IMR-90 (cell line): ENCODE measurements around the gene PCID2. TPM values are rescaled to one million over a fixed set of nuclear protein-coding genes. Genes with fewer than 3 reads are reported as not detected.

Experiments used
- ATAC-seq: fragments of 200-7000 bp; cut with Tn5 transposase; 2 replicates; pipeline ENCODE4 v1.9.1; 2020; ENCODE audit warnings: low read depth, mild to moderate bottlenecking, moderate library complexity
- BruUV-seq: library from RNA; stranded (reverse); fragments of 400-500 nt; replicated peaks from 2 replicates; lab custom pipeline; 2021; lab: Mats Ljungman, UMichigan
- CTCF ChIA-PET: fragments of 300-600 bp; formaldehyde crosslinking; extraction: SDS; loops from one replicate; lab custom pipeline; 2021; ENCODE audit warnings: antibody characterized with exemption; lab: Yijun Ruan, JAX
- POLR2A ChIA-PET: fragments of 300-600 bp; sonication (Branson Sonifier 250); formaldehyde crosslinking; loops from one replicate; lab custom pipeline; 2022; ENCODE audit warnings: antibody characterized with exemption; ENCODE audit not compliant: unreplicated experiment; lab: Charles Lee
- DNase-seq: peaks from one replicate; pipeline ENCODE4 v3.0.0; 2013
- H2AFZ ChIP-seq: replicated peaks from 2 replicates; pipeline ENCODE3; 2013; ENCODE audit warnings: low read length, mild to moderate bottlenecking; ENCODE audit not compliant: poor library complexity
- H2AK5ac ChIP-seq: 2 replicates; pipeline ENCODE4 v1.6.1; 2013; ENCODE audit warnings: low read depth, low read length, inconsistent platforms
- H2AK9ac ChIP-seq: replicated peaks from 2 replicates; pipeline ENCODE3; 2013; ENCODE audit warnings: mild to moderate bottlenecking, low read depth, low read length, moderate library complexity; ENCODE audit not compliant: poor library complexity
- H2BK120ac ChIP-seq: 2 replicates; pipeline ENCODE4 v1.6.1; 2013; ENCODE audit warnings: low read depth, low read length, inconsistent platforms
- H2BK15ac ChIP-seq: 3 replicates; pipeline ENCODE4 v1.6.1; 2013; ENCODE audit warnings: low read depth, low read length, inconsistent platforms
- H2BK20ac ChIP-seq: 2 replicates; pipeline ENCODE4 v1.6.1; 2013; ENCODE audit warnings: low read depth, mild to moderate bottlenecking, inconsistent platforms, low read length, moderate library complexity
- H2BK5ac ChIP-seq: 2 replicates; pipeline ENCODE4 v1.6.1; 2013; ENCODE audit warnings: mild to moderate bottlenecking, low read depth, low read length, inconsistent platforms; ENCODE audit not compliant: poor library complexity, severe bottlenecking
- H3K14ac ChIP-seq: replicated peaks from 2 replicates; pipeline ENCODE4 v1.6.1; 2013; ENCODE audit warnings: low read depth, low read length, inconsistent platforms
- H3K18ac ChIP-seq: 2 replicates; pipeline ENCODE4 v1.6.1; 2013; ENCODE audit warnings: low read depth, low read length, control low read depth
- H3K23ac ChIP-seq: 2 replicates; pipeline ENCODE4 v1.6.1; 2013; ENCODE audit warnings: low read depth, low read length, inconsistent platforms
- H3K27ac ChIP-seq: 2 replicates; pipeline ENCODE4 v1.5.1; 2013; ENCODE audit warnings: mild to moderate bottlenecking, control low read depth, low read length; ENCODE audit not compliant: insufficient read depth
- H3K27me3 ChIP-seq: 2 replicates; pipeline ENCODE4 v1.6.1; 2013; ENCODE audit warnings: low read length; ENCODE audit not compliant: control insufficient read depth, insufficient read depth
- H3K36me3 ChIP-seq: 2 replicates; pipeline ENCODE4 v1.6.1; 2013; ENCODE audit warnings: low read length, mixed read lengths; ENCODE audit not compliant: control insufficient read depth, insufficient read depth
- H3K4ac ChIP-seq: 2 replicates; pipeline ENCODE4 v1.6.1; 2013; ENCODE audit warnings: low read depth, low read length, inconsistent platforms
- H3K4me1 ChIP-seq: 2 replicates; pipeline ENCODE4 v1.6.1; 2013; ENCODE audit warnings: low read length, mixed read lengths; ENCODE audit not compliant: control insufficient read depth, insufficient read depth
- H3K4me2 ChIP-seq: 2 replicates; pipeline ENCODE4 v1.6.1; 2013; ENCODE audit warnings: low read depth, mild to moderate bottlenecking, control low read depth, low read length, moderate library complexity
- H3K4me3 ChIP-seq: 2 replicates; pipeline ENCODE4 v1.5.1; 2013; ENCODE audit warnings: low read depth, mild to moderate bottlenecking, control low read depth, low read length, moderate library complexity; ENCODE audit not compliant: insufficient read depth
- H3K56ac ChIP-seq: 2 replicates; pipeline ENCODE4 v1.6.1; 2013; ENCODE audit warnings: low read length, inconsistent platforms; ENCODE audit not compliant: insufficient read depth; ENCODE audit errors: extremely low read depth
- H3K79me1 ChIP-seq, 2 experiments: 2 replicates each; pipeline ENCODE4 v1.6.1; 2013; ENCODE audit warnings: low read length in 2 of 2, inconsistent platforms in 1 of 2, low read depth in 1 of 2
- H3K9ac ChIP-seq: 2 replicates; pipeline ENCODE4 v1.6.1; 2013; ENCODE audit warnings: low read depth, low read length, control low read depth
- H3K9me1 ChIP-seq: 2 replicates; pipeline ENCODE4 v1.6.1; 2013; ENCODE audit warnings: low read length, inconsistent platforms; ENCODE audit not compliant: insufficient read depth
- H3K9me3 ChIP-seq: 2 replicates; pipeline ENCODE4 v1.6.1; 2013; ENCODE audit warnings: low read length; ENCODE audit not compliant: control insufficient read depth, insufficient read depth
- H4K20me1 ChIP-seq: 2 replicates; pipeline ENCODE4 v1.6.1; 2013; ENCODE audit warnings: low read length, inconsistent platforms; ENCODE audit not compliant: insufficient read depth
- H4K5ac ChIP-seq: 2 replicates; pipeline ENCODE4 v1.6.1; 2013; ENCODE audit warnings: mild to moderate bottlenecking, low read depth, low read length, control low read depth
- H4K8ac ChIP-seq, 2 experiments: 2 replicates each; pipeline ENCODE4 v1.6.1; 2013; ENCODE audit warnings: low read depth in 2 of 2, low read length in 2 of 2, control low read depth in 1 of 2, inconsistent platforms in 1 of 2
- H4K91ac ChIP-seq: 2 replicates; pipeline ENCODE4 v1.6.1; 2013; ENCODE audit warnings: low read depth, low read length, inconsistent platforms; ENCODE audit not compliant: insufficient read depth
- BHLHE40 ChIP-seq: fragments of 150-350 bp; IDR thresholded peaks from 2 replicates; pipeline ENCODE4 v1.6.1; 2016; ENCODE audit warnings: mild to moderate bottlenecking, low read depth, low read length
- CEBPB ChIP-seq: IDR thresholded peaks from 2 replicates; pipeline ENCODE4 v1.6.1; 2012; ENCODE audit warnings: low read depth, low read length, improper control_type of control experiment
- CHD1 ChIP-seq: IDR thresholded peaks from 2 replicates; pipeline ENCODE4 v1.6.1; 2012; ENCODE audit warnings: low read depth, low read length, improper control_type of control experiment
- FOS ChIP-seq: fragments of 150-350 bp; IDR thresholded peaks from 2 replicates; pipeline ENCODE4 v1.6.1; 2016; ENCODE audit warnings: low read depth, low read length
- MAFK ChIP-seq: IDR thresholded peaks from 2 replicates; pipeline ENCODE4 v1.6.1; 2012; ENCODE audit warnings: low read depth, low read length, improper control_type of control experiment
- MAZ ChIP-seq: IDR thresholded peaks from 2 replicates; pipeline ENCODE4 v1.6.1; 2012; ENCODE audit warnings: low read depth, mild to moderate bottlenecking, low read length, improper control_type of control experiment, moderate library complexity, borderline replicate concordance
- NFE2L2 ChIP-seq: fragments of 150-350 bp; IDR thresholded peaks from 2 replicates; pipeline ENCODE4 v1.6.1; 2016; ENCODE audit warnings: low read depth, mild to moderate bottlenecking, low read length
- POLR2A ChIP-seq: IDR thresholded peaks from 2 replicates; pipeline ENCODE4 v1.6.1; 2012; ENCODE audit warnings: mild to moderate bottlenecking, low read depth, low read length
- RAD21 ChIP-seq: IDR thresholded peaks from 2 replicates; pipeline ENCODE4 v1.6.1; 2012; ENCODE audit warnings: low read length, improper control_type of control experiment
- RCOR1 ChIP-seq: IDR thresholded peaks from 2 replicates; pipeline ENCODE4 v1.6.1; 2012; ENCODE audit warnings: mild to moderate bottlenecking, low read length, improper control_type of control experiment; ENCODE audit not compliant: insufficient replicate concordance
- RFX5 ChIP-seq: IDR thresholded peaks from 2 replicates; pipeline ENCODE4 v1.8.0; 2012; ENCODE audit warnings: low read depth, mild to moderate bottlenecking, low read length, moderate library complexity
- SMC3 ChIP-seq: fragments of 150-350 bp; IDR thresholded peaks from 2 replicates; pipeline ENCODE4 v1.6.1; 2016; ENCODE audit warnings: low read depth, mild to moderate bottlenecking, antibody characterized with exemption, low read length, moderate library complexity
- WGBS, 2 experiments: methylation state at CpG; one replicate each; pipeline versions ENCODE4 v1.1.5 to v1.1.7; 2013; ENCODE audit warnings: missing lambda C conversion rate in 2 of 2; ENCODE audit not compliant: insufficient read length in 1 of 2; ENCODE audit errors: extremely low coverage in 2 of 2; 5-methylcytosine and 5-hydroxymethylcytosine counted together
- dilution Hi-C: fragments of 300-500 bp; cut with HindIII; formaldehyde crosslinking; loops from one replicate; pipeline ENCODE4 v1.14.3; 2018; ENCODE audit warnings: low sequenced_read_pairs; ENCODE audit not compliant: unreplicated experiment
- in situ Hi-C: fragments of 300-500 bp; cut with MboI; formaldehyde crosslinking; loops from 3 replicates; pipeline ENCODE4 v1.14.3; 2019; ENCODE audit warnings: low sequenced_read_pairs, inconsistent platforms, mixed read lengths
- intact Hi-C: fragments of 100-400 bp; cut with micrococcal nuclease; formaldehyde crosslinking; loops from 2 replicates; pipeline ENCODE4 v1.10.0; 2022
- polyA plus RNA-seq, 3 experiments: library from polyadenylated mRNA; depleted of rRNA; stranded (reverse); fragments of >200 nt; gene quantifications; 2 replicates each; pipeline ENCODE4 v1.2.3, GENCODE V29; 2012; ENCODE audit warnings: low replicate concordance in 1 of 3
- total RNA-seq: library from RNA; depleted of rRNA; stranded (reverse); fragments of >200 nt; gene quantifications from 2 replicates; pipeline ENCODE4 v1.2.3, GENCODE V29; 2012
- TF ChIP-seq, protein P1 (sequence below): conservative IDR thresholded peaks from 2 replicates; pipeline ENCODE4 v1.5.1; 2012; ENCODE audit warnings: mild to moderate bottlenecking, low read depth, low read length, improper control_type of control experiment
- TF ChIP-seq, protein P2 (sequence below): fragments of 150-350 bp; IDR thresholded peaks from 2 replicates; pipeline ENCODE4 v1.6.1; 2017; ENCODE audit warnings: mild to moderate bottlenecking, antibody characterized with exemption, low read length, low read depth
- TF ChIP-seq, protein P3 (sequence below): fragments of 150-350 bp; IDR thresholded peaks from 2 replicates; pipeline ENCODE4 v1.6.1; 2016; ENCODE audit warnings: low read depth, mild to moderate bottlenecking, low read length, moderate library complexity, borderline replicate concordance

The PCID2 gene
- total and polyA plus RNA-seq, 2 of the 4 experiments (the other 2 are of a cell fraction): 83.5 to 90.9 TPM

DNA sequence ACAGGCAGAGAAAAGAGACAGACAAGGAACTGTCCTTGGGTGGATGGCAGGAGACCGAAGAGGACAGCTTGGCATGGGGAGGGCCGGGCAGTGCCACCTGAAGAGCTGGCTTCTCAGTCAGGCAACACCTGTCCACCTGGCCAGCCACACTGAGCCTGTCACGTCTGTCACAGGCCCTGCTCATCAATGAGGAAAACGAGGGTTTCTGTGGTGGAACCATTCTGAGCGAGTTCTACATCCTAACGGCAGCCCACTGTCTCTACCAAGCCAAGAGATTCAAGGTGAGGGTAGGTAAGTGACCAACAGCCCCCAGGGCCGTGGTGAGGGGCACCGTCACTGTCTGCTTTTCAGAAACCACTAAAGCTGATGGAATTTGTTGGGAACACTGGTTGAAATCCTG, 61.3 kb downstream of the PCID2 start:
- ChIA-PET CTCF (no interaction called here), POLR2A (no interaction called here)
- H2AFZ ChIP-seq: no peak overlapping the region
- no peak overlapping the region for H3K4me2 ChIP-seq
- TF ChIP-seq RCOR1 (no peak), CHD1 (no peak), POLR2A (no peak), RAD21 (no peak), MAFK (no peak), BHLHE40 (no peak), NFE2L2 (no peak), SMC3 (no peak), MAZ (no peak), FOS (no peak), RFX5 (no peak), CEBPB (no peak)
- TF ChIP-seq, protein P1, sequence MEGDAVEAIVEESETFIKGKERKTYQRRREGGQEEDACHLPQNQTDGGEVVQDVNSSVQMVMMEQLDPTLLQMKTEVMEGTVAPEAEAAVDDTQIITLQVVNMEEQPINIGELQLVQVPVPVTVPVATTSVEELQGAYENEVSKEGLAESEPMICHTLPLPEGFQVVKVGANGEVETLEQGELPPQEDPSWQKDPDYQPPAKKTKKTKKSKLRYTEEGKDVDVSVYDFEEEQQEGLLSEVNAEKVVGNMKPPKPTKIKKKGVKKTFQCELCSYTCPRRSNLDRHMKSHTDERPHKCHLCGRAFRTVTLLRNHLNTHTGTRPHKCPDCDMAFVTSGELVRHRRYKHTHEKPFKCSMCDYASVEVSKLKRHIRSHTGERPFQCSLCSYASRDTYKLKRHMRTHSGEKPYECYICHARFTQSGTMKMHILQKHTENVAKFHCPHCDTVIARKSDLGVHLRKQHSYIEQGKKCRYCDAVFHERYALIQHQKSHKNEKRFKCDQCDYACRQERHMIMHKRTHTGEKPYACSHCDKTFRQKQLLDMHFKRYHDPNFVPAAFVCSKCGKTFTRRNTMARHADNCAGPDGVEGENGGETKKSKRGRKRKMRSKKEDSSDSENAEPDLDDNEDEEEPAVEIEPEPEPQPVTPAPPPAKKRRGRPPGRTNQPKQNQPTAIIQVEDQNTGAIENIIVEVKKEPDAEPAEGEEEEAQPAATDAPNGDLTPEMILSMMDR: no peak
- TF ChIP-seq, protein P2, sequence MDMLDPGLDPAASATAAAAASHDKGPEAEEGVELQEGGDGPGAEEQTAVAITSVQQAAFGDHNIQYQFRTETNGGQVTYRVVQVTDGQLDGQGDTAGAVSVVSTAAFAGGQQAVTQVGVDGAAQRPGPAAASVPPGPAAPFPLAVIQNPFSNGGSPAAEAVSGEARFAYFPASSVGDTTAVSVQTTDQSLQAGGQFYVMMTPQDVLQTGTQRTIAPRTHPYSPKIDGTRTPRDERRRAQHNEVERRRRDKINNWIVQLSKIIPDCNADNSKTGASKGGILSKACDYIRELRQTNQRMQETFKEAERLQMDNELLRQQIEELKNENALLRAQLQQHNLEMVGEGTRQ: no peak
- TF ChIP-seq, protein P3, sequence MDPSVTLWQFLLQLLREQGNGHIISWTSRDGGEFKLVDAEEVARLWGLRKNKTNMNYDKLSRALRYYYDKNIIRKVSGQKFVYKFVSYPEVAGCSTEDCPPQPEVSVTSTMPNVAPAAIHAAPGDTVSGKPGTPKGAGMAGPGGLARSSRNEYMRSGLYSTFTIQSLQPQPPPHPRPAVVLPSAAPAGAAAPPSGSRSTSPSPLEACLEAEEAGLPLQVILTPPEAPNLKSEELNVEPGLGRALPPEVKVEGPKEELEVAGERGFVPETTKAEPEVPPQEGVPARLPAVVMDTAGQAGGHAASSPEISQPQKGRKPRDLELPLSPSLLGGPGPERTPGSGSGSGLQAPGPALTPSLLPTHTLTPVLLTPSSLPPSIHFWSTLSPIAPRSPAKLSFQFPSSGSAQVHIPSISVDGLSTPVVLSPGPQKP: no peak
- H3K79me1 ChIP-seq: no peaks in the 10 kb centered on the region
- BruUV-seq: no TSS peak
- H4K8ac ChIP-seq: no peak overlapping the region
- DNase-seq: no peak
- H2BK15ac ChIP-seq: no peak overlapping the region
- H4K91ac ChIP-seq: no peak overlapping the region
- H3K27me3 ChIP-seq: 0 out of 2 replicates have a peak, but pooled peaks cover 2% of the 10 kb centered on the region
- no peak overlapping the region for H4K5ac ChIP-seq
- H3K36me3 ChIP-seq: no peaks in the 10 kb centered on the region
- H2BK120ac ChIP-seq: no peak overlapping the region
- no peak overlapping the region for H2BK5ac ChIP-seq
- peaks cover 2% of the 10 kb centered on the region for H3K4me1 ChIP-seq
- 79% methylated on average over 4 of the region's 8 CpGs; no CpG with 5 or more reads in 1 of the 2 experiments for WGBS, 2 experiments
- H2BK20ac ChIP-seq: no peak overlapping the region
- dilution Hi-C loops: no loop called here
- no peak overlapping the region for H3K4ac ChIP-seq
- no peaks in the 10 kb centered on the region for H4K20me1 ChIP-seq
- no peak overlapping the region for H3K14ac ChIP-seq
- H3K9ac ChIP-seq: no peak overlapping the region
- H3K9me1 ChIP-seq: no peaks in the 10 kb centered on the region; the same call in 1 of the 2 replicates
- no peak overlapping the region for H2AK5ac ChIP-seq
- no peak overlapping the region for H3K27ac ChIP-seq
- in situ Hi-C loops: no loop called here
- no peaks in the 10 kb centered on the region for H3K9me3 ChIP-seq
- H3K4me3 ChIP-seq: no peak overlapping the region
- ATAC-seq: no peak
- H3K23ac ChIP-seq: no peak overlapping the region
- H3K18ac ChIP-seq: no peak overlapping the region
- no peak overlapping the region for H3K56ac ChIP-seq
- intact Hi-C loops: no loop called here
- no peak overlapping the region for H2AK9ac ChIP-seq
